ENCODE data around the gene HMCN2. TPM values are rescaled to one million over a fixed set of nuclear protein-coding genes. Genes with fewer than 3 reads are reported as not detected.

The HMCN2 gene
- total RNA-seq, 4 donors from 2014 or later, result 1.3 to 6.3 (median 3.5) TPM

DNA sequence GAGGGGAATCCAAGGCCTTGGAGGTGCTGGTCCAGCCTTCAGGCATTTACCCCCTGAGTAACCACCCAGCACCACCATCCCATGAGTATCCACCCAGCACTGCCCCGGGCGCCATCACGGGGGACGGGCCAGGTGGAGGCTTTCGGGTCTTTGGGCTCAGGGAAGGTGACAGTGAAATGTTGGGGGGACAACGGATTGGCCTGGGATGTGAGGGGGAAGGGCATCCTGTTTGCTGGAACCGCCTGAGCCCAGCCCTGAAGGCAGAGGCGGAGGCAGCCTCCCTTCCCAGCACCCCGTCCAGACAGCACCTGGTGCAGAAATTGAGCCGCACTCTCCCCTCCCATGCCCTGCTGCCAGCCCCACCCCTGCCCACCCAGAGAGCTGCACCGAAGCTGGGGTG, 196.2 kb downstream of the HMCN2 start:
- 87% methylated on average over 5 of the region's 11 CpGs for WGBS
- DNase-seq (ENCODE audit: low spot score in 2 of 2), result peak in 1 of 2 donors; percentile 53
- Histone ChIP-seq H3K27me3 (peaks cover 9% of the 10 kb centered on the region), H3K36me3 (peaks cover 26% of the 10 kb centered on the region), H3K27ac (no peak overlapping the region), H3K9me3 (no peaks in the 10 kb centered on the region), H3K4me1 (no peaks in the 10 kb centered on the region), H3K4me3 (no peak overlapping the region)
- TF ChIP-seq, protein P1, sequence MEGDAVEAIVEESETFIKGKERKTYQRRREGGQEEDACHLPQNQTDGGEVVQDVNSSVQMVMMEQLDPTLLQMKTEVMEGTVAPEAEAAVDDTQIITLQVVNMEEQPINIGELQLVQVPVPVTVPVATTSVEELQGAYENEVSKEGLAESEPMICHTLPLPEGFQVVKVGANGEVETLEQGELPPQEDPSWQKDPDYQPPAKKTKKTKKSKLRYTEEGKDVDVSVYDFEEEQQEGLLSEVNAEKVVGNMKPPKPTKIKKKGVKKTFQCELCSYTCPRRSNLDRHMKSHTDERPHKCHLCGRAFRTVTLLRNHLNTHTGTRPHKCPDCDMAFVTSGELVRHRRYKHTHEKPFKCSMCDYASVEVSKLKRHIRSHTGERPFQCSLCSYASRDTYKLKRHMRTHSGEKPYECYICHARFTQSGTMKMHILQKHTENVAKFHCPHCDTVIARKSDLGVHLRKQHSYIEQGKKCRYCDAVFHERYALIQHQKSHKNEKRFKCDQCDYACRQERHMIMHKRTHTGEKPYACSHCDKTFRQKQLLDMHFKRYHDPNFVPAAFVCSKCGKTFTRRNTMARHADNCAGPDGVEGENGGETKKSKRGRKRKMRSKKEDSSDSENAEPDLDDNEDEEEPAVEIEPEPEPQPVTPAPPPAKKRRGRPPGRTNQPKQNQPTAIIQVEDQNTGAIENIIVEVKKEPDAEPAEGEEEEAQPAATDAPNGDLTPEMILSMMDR (IDR thresholded peaks at IDR 0.05), result no peak

DNA sequence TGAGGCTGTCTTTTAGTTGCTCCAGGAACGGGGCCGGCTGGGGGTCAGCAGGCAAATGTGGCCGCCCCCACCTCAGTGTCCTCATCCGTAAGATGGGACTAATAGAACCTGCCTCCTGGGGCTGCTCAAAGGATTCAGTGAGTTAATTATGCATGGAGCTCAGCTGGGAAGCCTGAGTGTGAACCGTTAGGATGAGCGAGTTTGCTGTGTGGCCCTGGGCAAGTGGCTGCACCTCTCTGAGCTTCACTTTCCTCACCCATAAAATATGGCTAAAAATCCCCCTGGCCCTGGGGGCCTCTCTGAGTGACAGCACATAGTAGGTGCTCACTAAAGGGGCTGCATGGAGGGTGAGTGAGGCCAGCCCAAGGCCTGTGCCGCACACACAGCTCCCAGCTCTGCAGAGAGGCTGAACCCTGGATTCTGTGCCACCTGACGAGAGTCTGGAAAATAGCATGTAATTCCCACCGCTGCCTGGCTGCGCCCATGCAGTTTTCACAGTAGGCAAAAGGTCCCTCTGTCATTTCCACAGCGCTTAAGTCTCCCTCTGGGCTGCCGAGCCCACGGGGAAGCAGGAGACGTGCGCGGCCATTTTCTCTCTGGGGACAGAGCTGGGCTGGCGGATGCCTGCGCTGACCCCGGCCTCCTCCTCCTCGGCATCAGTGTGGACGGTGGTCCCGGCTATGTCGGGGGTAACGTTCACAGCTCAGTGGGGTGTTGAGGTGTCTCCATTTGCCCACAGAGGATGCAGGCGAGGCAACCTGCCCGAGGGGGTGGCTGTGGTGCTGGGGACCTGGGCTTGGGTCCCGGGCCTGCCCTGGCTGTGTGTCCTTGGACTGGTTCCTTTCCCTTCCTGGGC, 197.4 kb downstream of the HMCN2 start:
- peaks cover 9% of the 10 kb centered on the region for H3K27me3 ChIP-seq
- no peak for DNase-seq (ENCODE audit: low spot score in 2 of 2)
- no peaks in the 10 kb centered on the region for H3K4me1 ChIP-seq
- TF ChIP-seq POLR2A (IDR thresholded peaks at IDR 0.05) (no peak), POLR2AphosphoS5 (IDR thresholded peaks at IDR 0.05) (no peak), EP300 (IDR thresholded peaks at IDR 0.05) (no peak)
- TF ChIP-seq, protein P1 (IDR thresholded peaks at IDR 0.05), result no peak
- 90% methylated on average over 21 of the region's 27 CpGs for WGBS
- H3K36me3 ChIP-seq, result peaks cover 30% of the 10 kb centered on the region
- H3K4me3 ChIP-seq, result no peak overlapping the region
- no peaks in the 10 kb centered on the region for H3K9me3 ChIP-seq
- H3K27ac ChIP-seq, result no peak overlapping the region

DNA sequence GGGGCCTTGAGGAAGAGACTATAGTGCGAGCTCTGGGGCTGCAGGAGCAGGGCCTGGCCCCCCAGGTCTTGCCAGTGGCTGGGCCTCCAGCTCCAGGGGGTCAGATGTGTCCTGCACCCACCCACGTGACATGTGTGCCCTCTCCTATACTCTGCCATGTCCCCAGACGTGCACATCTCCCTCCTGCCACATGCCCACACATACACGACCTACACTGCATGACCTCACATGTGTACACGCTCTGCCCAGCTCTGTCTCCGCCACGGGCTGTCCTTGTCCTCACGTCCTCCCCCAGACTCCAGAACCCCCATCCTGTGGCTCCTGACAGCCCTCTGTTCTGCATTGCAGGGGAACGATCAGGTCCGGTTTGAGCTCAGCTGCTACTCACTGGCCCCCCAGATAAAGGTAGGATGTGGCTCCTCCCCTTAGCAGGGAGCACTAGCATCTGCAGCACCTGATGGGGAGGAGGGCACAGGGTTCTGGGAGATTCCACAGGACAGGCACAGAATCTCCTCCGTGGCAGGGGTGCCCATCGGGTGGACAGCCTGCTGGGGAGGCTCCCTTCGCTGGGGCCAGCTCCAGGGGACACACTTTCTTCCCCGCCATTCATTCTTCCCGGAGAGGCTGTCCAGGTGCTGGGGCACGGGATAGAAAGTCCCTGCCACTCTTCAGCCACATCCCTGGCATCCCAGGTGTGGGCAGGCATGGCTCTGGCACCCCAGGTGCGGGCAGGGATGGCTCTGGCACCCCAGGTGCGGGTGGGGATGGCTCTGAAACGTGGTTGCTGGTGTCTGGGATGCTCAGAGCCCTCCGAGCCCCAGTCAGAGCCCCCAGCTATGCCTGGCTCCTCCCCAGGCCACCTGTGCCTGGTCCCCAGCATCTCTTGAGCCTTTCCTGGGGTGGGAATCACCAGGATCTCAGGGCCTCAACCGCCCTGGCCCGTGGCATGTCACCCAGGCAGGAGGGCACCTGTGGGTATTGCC, 198.5 kb downstream of the HMCN2 start:
- Histone ChIP-seq H3K4me3 (no peak overlapping the region), H3K4me1 (no peaks in the 10 kb centered on the region), H3K27ac (no peak overlapping the region), H3K9me3 (no peaks in the 10 kb centered on the region), H3K36me3 (peaks cover 23% of the 10 kb centered on the region), H3K27me3 (peaks cover 9% of the 10 kb centered on the region)
- 86% methylated on average over 13 of the region's 22 CpGs for WGBS
- no peak for TF ChIP-seq EP300 (IDR thresholded peaks at IDR 0.05)
- no peak for TF ChIP-seq POLR2A (IDR thresholded peaks at IDR 0.05)
- TF ChIP-seq, protein P1 (IDR thresholded peaks at IDR 0.05), result no peak
- no peak for TF ChIP-seq POLR2AphosphoS5 (IDR thresholded peaks at IDR 0.05)
- no peak for DNase-seq (ENCODE audit: low spot score in 2 of 2)

DNA sequence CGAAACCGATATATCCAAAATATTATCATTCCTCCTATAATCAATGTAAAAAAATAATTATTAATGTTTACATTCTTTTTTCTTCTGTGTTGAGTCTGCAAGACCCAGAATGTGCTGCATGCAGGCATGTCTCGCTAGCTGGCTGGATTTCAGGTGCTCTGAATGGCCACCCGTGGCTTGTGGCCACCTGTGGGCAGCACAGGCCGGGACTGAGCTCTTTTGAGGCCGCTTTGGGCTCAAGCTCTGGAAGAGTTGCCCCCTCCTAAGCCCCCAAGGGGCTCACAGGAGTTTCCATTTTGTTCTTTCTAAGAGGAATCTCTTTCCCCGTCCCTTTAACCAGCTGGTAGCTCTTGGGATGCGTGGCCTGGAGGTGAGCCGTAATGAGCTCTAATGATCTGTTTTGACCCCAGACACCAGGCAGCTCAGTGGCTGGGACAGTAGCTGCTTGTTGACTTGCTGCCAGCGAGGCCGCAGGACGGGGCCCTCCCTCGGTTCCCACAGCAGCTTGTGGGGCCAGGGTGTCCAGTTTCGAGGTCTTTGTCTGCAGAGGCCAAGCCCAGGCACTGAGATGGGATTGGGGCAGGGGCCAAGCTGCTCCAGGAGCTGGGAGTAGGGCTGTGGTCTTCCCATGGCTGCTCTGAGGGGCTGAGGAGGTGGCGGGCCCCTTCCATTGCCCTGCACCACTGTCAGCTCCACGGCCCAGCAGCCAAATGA, 200.0 kb downstream of the HMCN2 start:
- 87% methylated on average over 12 of the region's 16 CpGs for WGBS
- TF ChIP-seq POLR2A (IDR thresholded peaks at IDR 0.05), result no peak
- no peak for TF ChIP-seq EP300 (IDR thresholded peaks at IDR 0.05)
- Histone ChIP-seq H3K4me3 (no peak overlapping the region), H3K27ac (no peak overlapping the region), H3K9me3 (no peaks in the 10 kb centered on the region), H3K27me3 (peaks cover 6% of the 10 kb centered on the region), H3K36me3 (peaks cover 26% of the 10 kb centered on the region), H3K4me1 (no peaks in the 10 kb centered on the region)
- DNase-seq (ENCODE audit: low spot score in 2 of 2), result no peak

DNA sequence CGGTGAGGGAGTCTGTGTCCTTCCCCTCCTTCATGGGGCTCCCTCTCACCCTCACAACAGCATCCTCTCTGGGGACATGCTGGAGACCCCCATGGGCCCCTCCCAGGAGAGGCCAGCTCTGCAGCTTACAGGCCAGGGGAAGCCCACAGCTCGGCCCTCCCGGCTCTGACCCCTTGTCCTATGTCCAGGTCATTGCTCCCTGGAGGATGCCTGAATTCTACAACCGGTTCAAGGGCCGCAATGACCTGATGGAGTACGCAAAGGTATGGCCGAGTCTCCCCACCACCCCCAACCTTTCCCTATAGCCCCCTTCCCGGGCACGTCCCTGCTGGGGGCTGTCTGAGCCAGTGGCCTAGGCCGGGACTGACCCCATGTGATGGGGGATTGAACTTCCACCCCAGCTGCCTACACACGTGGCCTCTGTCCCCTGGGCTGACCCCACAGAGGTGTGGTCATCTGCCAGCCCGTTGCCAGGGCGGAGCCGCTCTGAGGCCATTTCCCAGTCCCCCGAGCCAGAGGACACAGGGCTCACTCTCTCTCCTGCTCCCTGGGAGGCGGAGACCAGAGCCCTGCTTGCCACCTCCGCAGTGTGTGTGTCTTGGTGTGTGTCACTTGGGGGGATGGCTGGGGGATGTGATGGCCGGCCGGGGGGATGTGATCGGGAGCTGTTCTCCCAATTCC, 201.1 kb downstream of the HMCN2 start:
- WGBS, result 79% methylated on average over 9 of the region's 20 CpGs
- Histone ChIP-seq H3K27me3 (peaks cover 2% of the 10 kb centered on the region), H3K4me1 (no peaks in the 10 kb centered on the region), H3K4me3 (no peak overlapping the region), H3K9me3 (no peaks in the 10 kb centered on the region), H3K27ac (no peak overlapping the region), H3K36me3 (peaks cover 27% of the 10 kb centered on the region)
- no peak for DNase-seq (ENCODE audit: low spot score in 2 of 2)
- TF ChIP-seq EP300 (IDR thresholded peaks at IDR 0.05), result no peak

Data from suprapubic skin (tissue), 4 donors.